Measurements from ENCODE around the gene P2RX7.
"Not testable (repeated sequence)": the region's sequence is repeated elsewhere in the genome, so short reads cannot be mapped to it uniquely, and the experiment has no call there.

Gene P2RX7

GRCh38 chr12:121212875-121213274 lies 80.2 kb downstream of the P2RX7 start:
- DNase-seq, result no peak

GRCh38 chr12:121214166-121214777 lies 81.6 kb downstream of the P2RX7 start:
- no peak for DNase-seq

GRCh38 chr12:121214855-121215745 lies 82.4 kb downstream of the P2RX7 start:
- no peak for DNase-seq

GRCh38 chr12:121216102-121216501 lies 83.4 kb downstream of the P2RX7 start:
- DNase-seq, result no peak

GRCh38 chr12:121217063-121217462 lies 84.4 kb downstream of the P2RX7 start:
- no peak for DNase-seq

GRCh38 chr12:121217761-121218160 lies 85.1 kb downstream of the P2RX7 start:
- no peak for DNase-seq

- DNase-seq, result no peak
Observed at GRCh38 chr12:121218588-121219352, 86.1 kb downstream of the P2RX7 start.

GRCh38 chr12:121219353-121219986 lies 86.8 kb downstream of the P2RX7 start:
- no peak for DNase-seq

- no peak for DNase-seq
Observed at GRCh38 chr12:121222847-121223246, 90.2 kb downstream of the P2RX7 start.

- DNase-seq, result no peak
Observed at GRCh38 chr12:121223292-121224285, 90.9 kb downstream of the P2RX7 start.

- DNase-seq, result no peak
Observed at GRCh38 chr12:121224591-121224990, 91.9 kb downstream of the P2RX7 start.

GRCh38 chr12:121226399-121226798 lies 93.7 kb downstream of the P2RX7 start:
- DNase-seq, result no peak

- not testable (repeated sequence) for DNase-seq
Observed at GRCh38 chr12:121226871-121227270, 94.2 kb downstream of the P2RX7 start.

GRCh38 chr12:121227294-121227693 lies 94.6 kb downstream of the P2RX7 start:
- DNase-seq, result peak; percentile 84

- DNase-seq, result no peak
Observed at GRCh38 chr12:121228919-121229665, 96.4 kb downstream of the P2RX7 start.

- not testable (repeated sequence) for DNase-seq
Observed at GRCh38 chr12:121229826-121230537, 97.3 kb downstream of the P2RX7 start.

GRCh38 chr12:121230538-121230907 lies 97.8 kb downstream of the P2RX7 start:
- DNase-seq, result no peak

- DNase-seq, result no peak
Observed at GRCh38 chr12:121232163-121232562, 99.5 kb downstream of the P2RX7 start.

- no peak for DNase-seq
Observed at GRCh38 chr12:121232977-121233627, 100.4 kb downstream of the P2RX7 start.

GRCh38 chr12:121233628-121234020 lies 100.9 kb downstream of the P2RX7 start:
- DNase-seq, result no peak

Measured in DMS153 (cell line).